ENCODE measurements around the gene AKT3.

Gene AKT3

DNA sequence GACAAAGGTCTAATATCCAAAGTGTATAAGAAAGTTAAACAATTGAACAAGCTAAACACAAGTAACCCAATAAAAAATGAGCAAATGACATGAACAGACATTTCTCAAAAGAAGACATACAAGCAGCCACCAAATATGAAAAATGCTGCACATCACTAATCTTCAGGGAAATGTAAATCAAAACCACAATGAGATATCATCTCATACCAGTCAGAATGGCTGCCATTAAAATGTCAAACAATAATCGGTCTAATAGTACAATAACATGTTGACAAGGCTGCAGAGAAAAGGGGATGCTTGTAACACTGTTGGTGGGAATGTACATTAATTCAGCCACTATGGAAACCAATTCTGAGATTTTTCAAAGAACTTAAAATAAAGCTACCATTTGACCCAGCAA lies 264.1 kb downstream of the AKT3 start:
- H3K27ac ChIP-seq (ENCODE audit: insufficient read depth, low read depth, low read length, poor library complexity, severe bottlenecking), result no peak overlapping the region
- H3K27me3 ChIP-seq (ENCODE audit: control insufficient read depth, insufficient read depth, low read length, poor library complexity, severe bottlenecking), result no peaks in the 10 kb centered on the region
- no peaks in the 10 kb centered on the region for H3K4me1 ChIP-seq (ENCODE audit: control insufficient read depth, insufficient read depth, low read length)
- WGBS, 2 experiments, result 92 to 100% methylated on average over 1 of the region's 1 CpG
- H3K4me3 ChIP-seq (ENCODE audit: insufficient read depth, low read depth, low read length), result no peak overlapping the region
- H3K9me3 ChIP-seq (ENCODE audit: control insufficient read depth, low read length), result no peaks in the 10 kb centered on the region
- peaks cover 5% of the 10 kb centered on the region for H3K36me3 ChIP-seq (ENCODE audit: control insufficient read depth, insufficient read depth, low read length)

DNA sequence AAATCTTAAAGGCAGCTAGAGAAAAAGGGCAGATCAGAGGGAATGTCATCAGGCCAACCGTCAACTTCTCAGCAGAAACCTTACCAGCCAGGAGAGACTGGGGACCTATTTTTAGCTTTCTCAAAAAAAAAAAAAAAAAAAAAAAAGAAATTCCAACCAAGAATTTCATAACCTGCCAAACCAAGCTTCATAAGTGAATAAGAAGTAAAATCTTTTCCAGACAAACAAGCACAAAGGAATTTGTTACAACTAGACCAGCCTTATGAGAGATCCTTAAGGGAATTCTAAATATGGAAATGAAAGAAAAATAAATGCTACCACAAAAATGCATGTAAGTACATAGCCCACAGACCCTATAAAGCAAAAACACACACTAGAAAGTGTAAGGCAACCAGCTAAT lies 267.7 kb downstream of the AKT3 start:
- no peaks in the 10 kb centered on the region for H3K9me3 ChIP-seq (ENCODE audit: control insufficient read depth, low read length)
- H3K4me1 ChIP-seq (ENCODE audit: control insufficient read depth, insufficient read depth, low read length), result no peaks in the 10 kb centered on the region
- H3K36me3 ChIP-seq (ENCODE audit: control insufficient read depth, insufficient read depth, low read length), result peaks cover 5% of the 10 kb centered on the region
- no peaks in the 10 kb centered on the region for H3K27me3 ChIP-seq (ENCODE audit: control insufficient read depth, insufficient read depth, low read length, poor library complexity, severe bottlenecking)
- WGBS, 2 experiments, result 90 to 96% methylated on average over 1 of the region's 1 CpG
- no peak overlapping the region for H3K27ac ChIP-seq (ENCODE audit: insufficient read depth, low read depth, low read length, poor library complexity, severe bottlenecking)
- no peak overlapping the region for H3K4me3 ChIP-seq (ENCODE audit: insufficient read depth, low read depth, low read length)

DNA sequence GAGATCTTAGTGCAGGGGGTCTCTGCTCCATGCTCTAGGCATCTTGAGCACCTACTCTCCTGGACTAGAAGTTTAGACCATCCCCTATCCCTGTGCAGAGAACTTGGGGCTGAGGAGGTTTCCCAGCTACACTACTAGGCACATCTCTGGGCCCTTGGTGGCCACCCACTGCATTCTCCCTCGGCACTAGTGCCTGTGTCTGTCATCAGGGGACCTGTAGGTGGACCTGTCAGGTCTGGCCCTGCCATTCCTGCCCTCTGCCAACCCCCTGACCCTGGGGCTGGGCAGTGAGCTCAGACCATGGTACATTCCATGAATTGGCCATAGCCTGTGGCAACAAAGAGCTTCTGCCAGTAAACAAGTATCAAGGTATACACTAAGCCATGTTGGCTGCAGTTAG lies 269.1 kb downstream of the AKT3 start:
- Histone ChIP-seq H3K4me1 (ENCODE audit: control insufficient read depth, insufficient read depth, low read length) (no peaks in the 10 kb centered on the region), H3K36me3 (ENCODE audit: control insufficient read depth, insufficient read depth, low read length) (peaks cover 5% of the 10 kb centered on the region), H3K27ac (ENCODE audit: insufficient read depth, low read depth, low read length, poor library complexity, severe bottlenecking) (no peak overlapping the region), H3K9me3 (ENCODE audit: control insufficient read depth, low read length) (no peaks in the 10 kb centered on the region), H3K27me3 (ENCODE audit: control insufficient read depth, insufficient read depth, low read length, poor library complexity, severe bottlenecking) (no peaks in the 10 kb centered on the region), H3K4me3 (ENCODE audit: insufficient read depth, low read depth, low read length) (no peak overlapping the region)
- 90 to 93% methylated on average over 1 of the region's 1 CpG for WGBS, 2 experiments

DNA sequence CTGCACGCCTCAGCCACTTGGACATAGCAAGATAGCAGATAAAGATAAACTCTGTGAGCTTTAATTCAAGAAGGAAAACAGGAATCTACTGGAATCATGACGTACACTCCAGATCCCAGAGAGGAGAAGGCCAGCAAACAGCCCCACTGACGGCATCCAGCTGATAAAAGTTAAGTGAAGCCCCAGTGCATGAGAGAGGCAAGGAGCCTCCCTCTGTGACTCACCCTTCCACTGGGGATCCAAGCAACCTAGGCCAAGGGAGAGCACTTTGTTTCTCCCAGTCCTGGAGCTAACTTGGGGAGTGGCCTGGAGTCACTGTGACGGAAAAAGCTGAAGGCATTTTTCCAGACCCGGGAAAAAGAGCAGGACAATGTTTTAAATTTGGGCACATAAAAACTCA lies 270.0 kb downstream of the AKT3 start:
- H3K4me3 ChIP-seq (ENCODE audit: insufficient read depth, low read depth, low read length), result no peak overlapping the region
- 53 to 66% methylated on average over 4 to 5 of the region's 5 CpGs for WGBS, 2 experiments
- no peak overlapping the region for H3K27ac ChIP-seq (ENCODE audit: insufficient read depth, low read depth, low read length, poor library complexity, severe bottlenecking)
- H3K4me1 ChIP-seq (ENCODE audit: control insufficient read depth, insufficient read depth, low read length), result no peaks in the 10 kb centered on the region
- no peaks in the 10 kb centered on the region for H3K9me3 ChIP-seq (ENCODE audit: control insufficient read depth, low read length)
- no peaks in the 10 kb centered on the region for H3K36me3 ChIP-seq (ENCODE audit: control insufficient read depth, insufficient read depth, low read length)
- H3K27me3 ChIP-seq (ENCODE audit: control insufficient read depth, insufficient read depth, low read length, poor library complexity, severe bottlenecking), result no peaks in the 10 kb centered on the region

DNA sequence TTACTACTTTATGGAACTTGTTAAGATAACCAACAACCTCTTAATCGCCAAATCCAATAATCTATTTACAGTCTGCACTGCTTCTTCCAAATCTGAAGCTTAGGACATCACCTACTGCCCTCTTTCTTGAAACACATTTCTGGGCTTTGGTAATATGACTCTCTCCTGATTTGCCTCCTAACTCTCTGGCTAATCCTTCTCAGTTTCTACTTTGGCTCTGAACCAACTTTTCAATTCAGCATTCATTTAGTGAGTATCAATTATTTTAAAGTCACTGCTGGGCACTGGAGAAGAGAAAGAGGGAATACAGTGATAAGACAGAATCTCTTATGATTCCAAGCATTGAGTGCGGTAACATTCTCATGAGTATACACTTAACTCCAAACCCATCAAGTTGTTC lies 275.0 kb downstream of the AKT3 start:
- no peak overlapping the region for H3K4me3 ChIP-seq (ENCODE audit: insufficient read depth, low read depth, low read length)
- WGBS, 2 experiments, result 94 to 98% methylated on average over 2 of the region's 2 CpGs
- no peaks in the 10 kb centered on the region for H3K36me3 ChIP-seq (ENCODE audit: control insufficient read depth, insufficient read depth, low read length)

DNA sequence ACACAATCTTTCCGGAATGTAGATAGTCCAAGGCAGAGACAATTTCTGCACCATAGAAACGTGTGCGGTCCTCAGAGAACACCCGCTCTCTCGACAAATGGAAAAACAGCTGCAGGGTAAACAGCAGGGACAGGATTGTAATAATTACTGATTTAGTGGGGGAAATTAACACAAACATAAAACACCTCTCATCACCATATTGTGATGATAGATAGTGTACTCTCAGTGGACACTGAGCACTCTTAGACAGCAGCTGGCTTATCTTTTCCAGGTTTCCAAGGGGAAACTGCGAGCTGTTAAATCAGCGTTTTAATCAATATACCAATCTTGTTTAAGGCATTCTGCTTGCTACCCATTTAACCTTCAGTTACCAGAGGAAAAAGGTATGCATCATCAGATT lies 277.1 kb downstream of the AKT3 start:
- 95 to 96% methylated on average over 7 of the region's 7 CpGs for WGBS, 2 experiments
- Histone ChIP-seq H3K4me3 (ENCODE audit: insufficient read depth, low read depth, low read length) (no peak overlapping the region), H3K36me3 (ENCODE audit: control insufficient read depth, insufficient read depth, low read length) (no peaks in the 10 kb centered on the region), H3K9me3 (ENCODE audit: control insufficient read depth, low read length) (no peaks in the 10 kb centered on the region), H3K27me3 (ENCODE audit: control insufficient read depth, insufficient read depth, low read length, poor library complexity, severe bottlenecking) (no peaks in the 10 kb centered on the region), H3K27ac (ENCODE audit: insufficient read depth, low read depth, low read length, poor library complexity, severe bottlenecking) (no peak overlapping the region), H3K4me1 (ENCODE audit: control insufficient read depth, insufficient read depth, low read length) (no peaks in the 10 kb centered on the region)

More for the DNA sequence above, 275.0 kb downstream of the AKT3 start:
- Histone ChIP-seq H3K4me1 (ENCODE audit: control insufficient read depth, insufficient read depth, low read length) (no peaks in the 10 kb centered on the region), H3K27me3 (ENCODE audit: control insufficient read depth, insufficient read depth, low read length, poor library complexity, severe bottlenecking) (no peaks in the 10 kb centered on the region), H3K9me3 (ENCODE audit: control insufficient read depth, low read length) (no peaks in the 10 kb centered on the region), H3K27ac (ENCODE audit: insufficient read depth, low read depth, low read length, poor library complexity, severe bottlenecking) (no peak overlapping the region)

DNA sequence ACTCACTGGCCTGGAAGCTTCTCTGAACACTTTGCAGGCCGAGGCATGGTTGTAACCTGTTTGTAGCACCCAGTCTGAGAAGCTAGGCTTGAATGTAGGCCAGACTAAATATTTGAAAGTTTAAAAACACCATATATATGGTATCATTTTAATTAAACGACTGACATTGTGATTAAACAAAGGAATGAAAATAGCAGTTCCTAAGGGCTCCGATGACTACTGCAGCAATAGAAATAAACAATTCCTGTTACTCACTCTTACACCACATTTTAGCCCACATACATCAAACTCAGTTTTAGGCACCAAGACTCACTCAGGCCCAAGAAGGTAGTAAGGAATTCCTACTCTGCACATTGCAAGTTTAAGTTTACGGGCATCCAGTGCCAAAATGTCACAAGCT lies 281.2 kb downstream of the AKT3 start:
- no peaks in the 10 kb centered on the region for H3K36me3 ChIP-seq (ENCODE audit: control insufficient read depth, insufficient read depth, low read length)
- no peaks in the 10 kb centered on the region for H3K9me3 ChIP-seq (ENCODE audit: control insufficient read depth, low read length)
- no peak overlapping the region for H3K4me3 ChIP-seq (ENCODE audit: insufficient read depth, low read depth, low read length)
- H3K4me1 ChIP-seq (ENCODE audit: control insufficient read depth, insufficient read depth, low read length), result no peaks in the 10 kb centered on the region
- H3K27ac ChIP-seq (ENCODE audit: insufficient read depth, low read depth, low read length, poor library complexity, severe bottlenecking), result no peak overlapping the region
- H3K27me3 ChIP-seq (ENCODE audit: control insufficient read depth, insufficient read depth, low read length, poor library complexity, severe bottlenecking), result no peaks in the 10 kb centered on the region
- WGBS, 2 experiments, result 92 to 95% methylated on average over 3 to 4 of the region's 4 CpGs

DNA sequence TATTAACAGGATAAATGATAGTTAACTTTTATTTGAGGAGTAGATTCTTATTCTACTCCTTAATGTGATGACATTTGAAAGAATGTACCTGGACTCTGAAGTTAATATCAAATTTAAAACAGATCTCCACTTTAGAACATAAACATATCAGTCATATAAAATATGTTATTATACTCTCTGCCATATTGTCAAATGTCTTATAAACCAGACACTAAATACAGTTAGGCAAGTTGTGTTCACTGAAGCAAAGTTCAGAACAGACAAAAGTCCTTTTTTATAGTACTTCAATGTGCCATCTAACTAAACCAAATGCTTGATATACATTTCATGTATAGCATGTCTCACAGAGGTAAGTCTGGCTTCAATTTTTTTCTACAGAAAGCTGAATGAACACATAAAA lies 285.2 kb downstream of the AKT3 start:
- no peaks in the 10 kb centered on the region for H3K27me3 ChIP-seq (ENCODE audit: control insufficient read depth, insufficient read depth, low read length, poor library complexity, severe bottlenecking)
- H3K36me3 ChIP-seq (ENCODE audit: control insufficient read depth, insufficient read depth, low read length), result peaks cover 8% of the 10 kb centered on the region
- no peaks in the 10 kb centered on the region for H3K4me1 ChIP-seq (ENCODE audit: control insufficient read depth, insufficient read depth, low read length)
- H3K4me3 ChIP-seq (ENCODE audit: insufficient read depth, low read depth, low read length), result no peak overlapping the region
- no peak overlapping the region for H3K27ac ChIP-seq (ENCODE audit: insufficient read depth, low read depth, low read length, poor library complexity, severe bottlenecking)
- H3K9me3 ChIP-seq (ENCODE audit: control insufficient read depth, low read length), result peaks cover 3% of the 10 kb centered on the region

DNA sequence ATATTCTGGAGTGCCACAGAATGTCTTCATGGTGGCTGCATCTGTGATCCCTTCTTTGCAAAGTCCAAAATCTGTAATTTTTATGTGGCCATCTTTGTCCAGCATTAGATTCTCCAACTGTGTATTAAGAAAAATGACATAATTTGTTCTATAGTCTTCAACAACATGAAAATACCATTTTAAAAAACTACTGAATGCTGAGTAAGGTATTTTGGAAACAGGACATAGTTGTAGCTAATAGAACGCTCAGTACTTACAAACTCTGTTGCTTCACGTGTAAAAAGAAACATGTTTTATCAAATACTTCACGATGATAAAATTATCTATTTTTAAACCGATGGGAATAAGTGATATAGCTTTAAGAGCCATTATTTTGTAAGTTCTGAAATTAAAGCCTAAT lies 286.3 kb downstream of the AKT3 start:
- WGBS, 2 experiments, result 97 to 100% methylated on average over 2 to 3 of the region's 4 CpGs

DNA sequence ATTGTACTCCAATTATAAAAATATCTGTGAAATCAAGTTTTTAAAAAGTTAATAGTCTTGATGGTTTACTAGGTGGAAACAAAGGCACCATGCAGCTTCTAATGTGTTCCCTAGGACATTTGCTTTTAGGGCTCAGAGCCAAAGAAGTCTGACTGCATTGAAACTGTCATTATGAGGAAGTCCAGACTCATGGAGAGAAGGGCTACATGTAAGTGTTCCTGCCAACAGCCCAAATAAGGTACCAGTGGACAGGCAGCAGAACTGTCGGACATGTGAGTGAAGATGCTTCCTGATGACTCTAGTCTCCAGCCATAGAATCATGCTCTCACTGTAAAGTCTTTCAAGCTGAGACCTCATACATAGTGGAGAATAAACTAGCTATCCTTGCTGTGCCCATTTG lies 287.6 kb downstream of the AKT3 start:
- H3K27ac ChIP-seq (ENCODE audit: insufficient read depth, low read depth, low read length, poor library complexity, severe bottlenecking), result no peak overlapping the region
- no peaks in the 10 kb centered on the region for H3K27me3 ChIP-seq (ENCODE audit: control insufficient read depth, insufficient read depth, low read length, poor library complexity, severe bottlenecking)
- H3K4me3 ChIP-seq (ENCODE audit: insufficient read depth, low read depth, low read length), result no peak overlapping the region
- no peaks in the 10 kb centered on the region for H3K4me1 ChIP-seq (ENCODE audit: control insufficient read depth, insufficient read depth, low read length)
- 93% methylated on average over 1 of the region's 1 CpG for WGBS, 2 experiments
- peaks cover 8% of the 10 kb centered on the region for H3K36me3 ChIP-seq (ENCODE audit: control insufficient read depth, insufficient read depth, low read length)
- H3K9me3 ChIP-seq (ENCODE audit: control insufficient read depth, low read length), result peaks cover 3% of the 10 kb centered on the region

More for the DNA sequence above, 286.3 kb downstream of the AKT3 start:
- H3K9me3 ChIP-seq (ENCODE audit: control insufficient read depth, low read length), result peaks cover 3% of the 10 kb centered on the region
- H3K27me3 ChIP-seq (ENCODE audit: control insufficient read depth, insufficient read depth, low read length, poor library complexity, severe bottlenecking), result no peaks in the 10 kb centered on the region
- peaks cover 8% of the 10 kb centered on the region for H3K36me3 ChIP-seq (ENCODE audit: control insufficient read depth, insufficient read depth, low read length)
- H3K4me3 ChIP-seq (ENCODE audit: insufficient read depth, low read depth, low read length), result no peak overlapping the region
- no peak overlapping the region for H3K27ac ChIP-seq (ENCODE audit: insufficient read depth, low read depth, low read length, poor library complexity, severe bottlenecking)
- no peaks in the 10 kb centered on the region for H3K4me1 ChIP-seq (ENCODE audit: control insufficient read depth, insufficient read depth, low read length)

DNA sequence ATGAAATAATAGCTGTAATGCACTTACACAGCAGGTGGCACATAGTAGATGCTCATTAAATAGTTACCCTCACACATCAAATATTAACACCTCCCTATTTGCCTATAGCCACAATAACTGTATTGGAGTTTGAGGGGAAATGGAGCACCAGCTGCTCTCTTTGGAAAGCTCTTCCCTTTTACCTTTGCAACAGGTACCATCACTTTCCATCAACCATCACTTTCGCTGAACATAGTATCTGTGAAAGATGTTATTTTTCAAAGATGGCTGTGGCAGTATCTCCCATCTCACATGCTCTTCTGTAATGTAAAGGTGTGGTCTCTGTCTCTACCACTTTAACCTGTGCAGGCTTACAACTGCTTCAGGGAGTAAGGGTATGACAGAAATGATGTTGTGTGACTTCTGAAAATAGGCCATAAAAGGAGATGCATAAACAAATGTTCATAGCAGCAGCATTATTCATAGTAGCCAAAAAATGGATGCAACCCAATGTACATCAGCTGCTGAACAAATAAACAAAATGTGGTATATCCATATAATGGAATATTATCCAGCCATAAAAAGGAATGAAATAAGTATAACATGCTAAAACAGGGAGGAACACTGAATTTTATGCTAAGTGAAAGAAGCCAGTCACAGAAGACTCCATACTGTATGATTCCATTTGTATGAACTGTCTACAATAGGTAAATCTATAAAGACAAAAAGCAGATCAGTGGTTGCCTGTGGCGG lies 288.3 kb downstream of the AKT3 start:
- 90 to 98% methylated on average over 2 of the region's 2 CpGs for WGBS, 2 experiments
- H3K27ac ChIP-seq (ENCODE audit: insufficient read depth, low read depth, low read length, poor library complexity, severe bottlenecking), result no peak overlapping the region
- peaks cover 3% of the 10 kb centered on the region for H3K9me3 ChIP-seq (ENCODE audit: control insufficient read depth, low read length)
- H3K4me3 ChIP-seq (ENCODE audit: insufficient read depth, low read depth, low read length), result no peak overlapping the region
- H3K4me1 ChIP-seq (ENCODE audit: control insufficient read depth, insufficient read depth, low read length), result no peaks in the 10 kb centered on the region
- H3K27me3 ChIP-seq (ENCODE audit: control insufficient read depth, insufficient read depth, low read length, poor library complexity, severe bottlenecking), result no peaks in the 10 kb centered on the region
- H3K36me3 ChIP-seq (ENCODE audit: control insufficient read depth, insufficient read depth, low read length), result peaks cover 8% of the 10 kb centered on the region

Measured in ectodermal cell (in vitro differentiated cells).